Renal cortical epithelial cell (primary cell): Measurements from ENCODE around the gene ZBTB47. TPM values are rescaled to one million over a fixed set of nuclear protein-coding genes. Genes with fewer than 3 reads are reported as not detected.

ENCODE experiments used
- DNase-seq: peaks from one replicate; pipeline ENCODE4 v3.0.0-alpha.2; 2011; ENCODE audit warnings: low read depth
- total RNA-seq: library from RNA; depleted of rRNA; stranded (reverse); fragments of >200 nt; gene quantifications from 2 replicates; pipeline ENCODE4 v1.2.3, GENCODE V29; 2014

The ZBTB47 gene
- 16.7 and 39.2 TPM in 2 replicates for total RNA-seq

DNA sequence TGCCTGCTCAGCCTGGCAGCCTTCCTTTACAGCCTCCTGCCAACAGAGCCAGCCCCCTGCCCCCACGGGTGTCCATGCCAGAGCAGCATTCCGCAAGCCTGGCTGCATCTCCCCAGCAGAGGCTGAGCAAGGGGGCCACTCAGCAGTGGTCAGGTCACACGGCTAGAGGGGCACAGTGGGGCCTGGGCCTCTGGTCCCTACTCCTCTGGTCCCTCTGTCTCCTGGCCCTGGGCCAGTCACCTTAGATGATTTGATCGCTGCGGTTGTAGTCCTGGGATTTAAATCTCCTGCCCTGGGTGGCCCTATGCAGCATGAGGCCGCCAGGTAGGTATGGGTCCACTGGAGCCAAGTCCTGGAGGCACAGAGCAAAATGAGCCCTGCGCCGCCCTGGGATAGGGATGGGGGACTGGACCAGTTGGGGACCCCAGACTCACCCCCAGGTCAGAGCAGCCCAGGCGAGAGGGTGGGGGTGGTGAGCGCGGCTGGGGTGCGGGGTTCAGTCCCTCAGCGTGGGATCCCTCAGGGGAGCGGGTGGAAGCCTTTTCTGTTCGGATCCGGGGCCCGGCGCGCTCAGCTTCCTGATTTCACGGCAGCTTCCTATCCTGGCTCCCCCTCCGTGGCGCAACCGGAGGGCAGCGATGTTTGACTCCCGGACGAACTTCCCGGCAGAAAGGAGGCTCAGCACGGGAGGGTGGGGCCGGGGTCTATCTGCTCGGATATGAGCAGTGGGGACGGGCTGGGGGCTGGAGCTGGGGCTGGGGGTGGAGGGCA lies at the start of gene ZBTB47:
Gene ZBTB47 (plus strand): TSS at position 138 of the 771 bp plus-strand sequence. CDS start 4,659 bp downstream, outside the sequence.
- no peak for DNase-seq

DNA sequence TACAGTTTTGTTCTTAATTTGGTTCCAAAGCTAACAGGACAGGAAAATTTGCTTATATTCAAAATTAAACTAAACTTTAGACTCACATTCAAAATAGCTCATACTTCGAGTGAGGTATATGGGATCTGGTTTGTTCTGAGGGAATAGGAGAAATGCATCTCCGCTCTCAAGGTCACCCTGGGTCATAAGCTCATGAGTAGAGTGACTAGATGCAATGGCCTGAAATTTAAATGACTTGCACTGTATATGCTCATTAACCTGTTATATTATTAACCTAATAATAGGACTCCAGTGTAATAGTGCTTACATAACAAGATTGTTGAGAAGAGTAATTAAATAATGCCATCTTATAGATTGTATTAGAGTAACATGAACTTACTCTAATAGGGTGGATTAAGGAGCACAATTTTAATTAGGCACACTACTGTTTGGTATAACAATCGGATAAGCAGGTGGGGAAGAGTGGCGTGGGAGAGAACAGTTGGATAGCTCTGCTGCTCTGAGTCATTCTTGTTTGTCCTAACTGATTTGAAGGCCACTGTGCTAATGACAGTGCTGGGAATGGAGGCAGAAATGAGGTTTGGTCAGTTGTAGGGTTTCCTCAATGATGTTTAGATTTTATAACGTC lies 47.8 kb upstream of the ZBTB47 start:
- peak; percentile 50 for DNase-seq

DNA sequence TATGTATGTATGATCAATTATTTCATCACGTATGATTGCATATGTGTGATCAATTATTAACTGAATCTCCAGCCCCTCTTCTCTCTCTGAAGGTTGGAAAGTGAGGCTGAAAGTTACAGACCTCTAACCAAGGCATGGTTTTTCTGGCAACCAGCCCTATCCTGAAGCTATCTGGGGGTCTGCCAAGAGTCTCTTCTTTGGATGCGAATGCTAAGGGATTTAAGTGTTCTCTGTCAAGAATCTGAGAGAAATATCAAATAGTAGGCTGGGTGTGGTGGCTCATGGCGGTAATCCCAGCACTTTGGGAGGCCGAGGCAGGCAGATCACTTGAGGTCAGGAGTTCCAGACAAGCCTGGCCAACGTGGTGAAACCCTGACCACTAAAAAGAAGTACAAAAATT lies 44.9 kb upstream of the ZBTB47 start:
- DNase-seq: no peak

DNA sequence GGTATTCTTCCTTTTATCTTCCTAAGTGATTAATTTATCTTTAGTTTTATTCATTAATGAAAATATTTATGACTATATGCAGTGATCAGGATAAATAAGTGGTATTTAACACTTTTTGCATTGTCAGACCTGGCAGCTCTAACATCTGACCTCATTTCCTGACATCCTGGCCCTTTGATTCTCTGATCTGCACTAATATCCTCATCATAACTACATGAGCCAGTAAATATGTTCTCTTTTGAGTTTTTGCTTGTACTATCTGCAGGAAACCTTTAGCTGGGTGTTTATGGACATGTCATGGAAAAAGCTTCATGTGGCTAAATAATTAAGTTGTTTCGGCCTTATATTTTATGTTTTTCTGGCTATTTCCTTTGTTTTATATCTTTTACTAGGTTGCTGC lies 42.5 kb upstream of the ZBTB47 start:
- DNase-seq: no peak

DNA sequence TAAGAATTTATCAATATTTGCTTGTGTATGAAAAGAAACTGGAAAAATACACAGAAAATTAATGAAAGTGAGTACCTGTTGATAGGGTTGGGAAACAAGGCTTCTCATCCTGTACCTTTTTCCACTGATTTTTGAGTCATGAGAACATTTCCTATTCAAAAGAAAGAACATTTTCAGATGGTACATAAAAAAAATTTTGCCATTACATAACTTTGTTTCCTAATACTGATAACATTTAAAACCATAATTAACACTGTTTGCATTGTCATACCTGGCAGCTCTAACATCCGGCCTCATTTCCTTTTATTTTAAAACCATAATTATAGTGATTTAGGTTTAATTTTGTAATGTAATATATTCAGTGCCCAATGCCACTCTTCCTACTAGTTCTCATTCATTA lies 41.3 kb upstream of the ZBTB47 start:
- no peak for DNase-seq

DNA sequence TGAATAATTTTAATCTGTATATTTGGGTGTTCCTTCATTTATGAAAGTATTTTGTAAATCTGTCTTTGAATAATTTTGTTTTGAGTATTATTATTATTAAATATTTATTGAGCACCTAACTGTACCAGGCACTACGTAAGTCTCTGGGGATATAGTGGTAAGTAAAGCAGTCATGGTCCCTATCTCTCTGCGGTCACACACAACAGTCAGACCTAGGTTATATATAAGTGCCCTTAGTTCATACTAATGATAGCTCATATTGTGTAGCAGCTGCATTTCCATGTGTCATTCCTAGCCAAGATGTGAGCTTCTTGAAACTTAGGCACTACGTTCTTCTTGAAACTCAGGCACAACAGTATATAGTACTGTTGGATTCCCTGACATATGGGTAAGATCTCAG lies 40.6 kb upstream of the ZBTB47 start:
- DNase-seq: no peak

DNA sequence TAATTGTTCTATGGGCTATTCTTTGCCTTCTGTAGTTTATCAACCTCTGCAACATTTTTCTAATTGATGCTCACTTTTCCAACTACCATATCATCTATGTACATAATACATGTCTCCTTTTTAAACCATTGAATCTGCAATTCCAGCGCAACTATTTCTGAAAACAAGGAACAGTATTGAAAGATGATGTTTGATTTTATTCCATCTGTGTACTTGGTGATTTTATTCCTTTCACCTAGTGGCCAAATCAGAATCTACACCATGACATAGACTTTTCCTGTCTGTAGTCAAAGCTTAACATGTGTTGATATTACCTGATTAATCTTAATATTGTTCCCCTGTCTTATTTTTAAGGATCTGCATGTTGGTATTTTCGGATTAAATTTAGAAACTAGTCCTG lies 40.0 kb upstream of the ZBTB47 start:
- no peak for DNase-seq

DNA sequence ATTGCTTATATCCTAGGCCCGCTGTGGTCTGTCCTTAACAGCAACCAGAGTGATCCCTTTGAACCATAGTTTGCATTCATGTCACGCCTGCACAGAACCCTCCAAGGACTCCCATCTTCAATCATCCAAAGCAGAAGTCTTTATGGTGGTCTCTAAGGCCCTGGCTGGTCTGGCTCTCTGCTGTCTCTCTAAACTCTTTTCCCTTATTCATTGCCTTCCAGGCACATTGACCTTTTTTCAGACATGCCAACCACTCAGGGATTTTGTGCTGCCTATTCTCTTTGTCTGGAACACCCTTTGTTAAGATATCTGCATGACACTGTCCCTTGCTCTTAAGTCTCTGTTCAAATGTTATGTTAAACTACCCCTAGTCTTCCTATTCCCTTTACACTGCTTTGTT lies 21.9 kb upstream of the ZBTB47 start:
- peak; percentile 30 for DNase-seq

DNA sequence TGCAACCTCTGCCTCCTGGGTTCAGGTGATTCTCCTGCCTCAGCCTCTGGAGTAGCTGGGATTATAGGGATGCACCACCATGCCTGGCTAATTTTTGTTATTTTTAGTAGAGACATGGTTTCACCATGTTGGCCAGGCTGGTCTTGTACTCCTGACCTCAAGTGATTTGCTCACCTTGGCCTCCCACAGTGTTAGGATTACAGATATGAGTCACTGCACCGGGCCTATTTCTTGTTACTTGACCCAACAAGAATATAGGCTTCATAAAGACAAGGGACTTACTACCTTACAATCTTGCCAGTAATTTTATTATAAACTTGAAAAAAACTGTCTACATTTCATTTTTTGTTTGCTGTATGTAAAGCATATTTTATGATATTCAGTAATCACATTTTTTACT lies 21.4 kb upstream of the ZBTB47 start:
- peak; percentile 78 for DNase-seq

DNA sequence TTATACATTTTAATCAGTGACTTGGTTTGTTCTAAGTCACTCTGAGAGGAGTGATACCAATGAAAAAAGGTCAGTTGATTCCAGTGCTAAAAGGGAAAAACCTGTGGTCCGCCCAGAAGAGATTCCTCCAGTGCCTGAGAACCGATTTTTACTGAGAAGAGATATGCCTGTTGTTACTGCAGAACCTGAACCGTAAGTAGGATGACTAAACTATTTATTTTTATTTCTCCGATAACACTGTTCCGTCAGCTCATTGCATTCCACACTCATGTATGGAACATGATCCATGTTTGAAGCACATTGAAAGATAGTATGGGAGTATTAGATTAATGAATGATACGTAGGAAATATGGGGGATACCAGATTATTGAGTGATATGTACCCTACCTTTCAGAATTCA lies 20.0 kb upstream of the ZBTB47 start:
- DNase-seq: no peak

DNA sequence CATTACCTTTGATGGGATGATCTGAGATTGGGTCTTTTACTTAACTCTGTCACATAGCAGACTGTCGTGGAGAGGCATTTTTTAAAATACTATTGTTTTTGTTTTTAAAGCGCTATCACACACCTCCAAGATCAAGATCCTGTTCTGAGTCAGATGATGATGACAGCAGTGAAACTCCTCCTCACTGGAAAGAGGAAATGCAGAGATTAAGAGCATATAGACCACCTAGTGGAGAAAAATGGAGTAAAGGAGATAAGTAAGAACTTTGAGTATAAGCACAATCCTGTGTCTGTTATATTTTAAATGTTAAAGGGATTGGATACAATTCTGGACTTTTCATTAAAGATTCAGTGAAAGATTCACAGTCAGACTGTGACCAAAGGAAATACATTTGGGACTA lies 18.4 kb upstream of the ZBTB47 start:
- peak; percentile 31 for DNase-seq

DNA sequence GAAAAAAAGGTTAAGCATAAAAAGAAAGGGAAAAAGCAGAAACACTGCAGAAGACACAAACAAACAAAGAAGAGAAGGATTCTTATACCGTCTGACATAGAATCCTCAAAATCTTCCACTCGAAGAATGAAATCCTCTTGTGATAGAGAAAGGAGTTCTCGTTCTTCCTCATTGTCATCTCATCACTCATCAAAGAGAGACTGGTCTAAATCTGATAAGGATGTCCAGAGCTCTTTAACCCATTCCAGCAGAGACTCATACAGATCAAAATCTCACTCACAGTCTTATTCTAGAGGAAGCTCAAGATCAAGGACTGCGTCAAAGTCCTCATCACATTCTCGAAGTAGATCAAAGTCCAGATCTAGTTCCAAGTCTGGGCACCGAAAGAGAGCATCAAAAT lies 16.5 kb upstream of the ZBTB47 start:
- DNase-seq: no peak

DNA sequence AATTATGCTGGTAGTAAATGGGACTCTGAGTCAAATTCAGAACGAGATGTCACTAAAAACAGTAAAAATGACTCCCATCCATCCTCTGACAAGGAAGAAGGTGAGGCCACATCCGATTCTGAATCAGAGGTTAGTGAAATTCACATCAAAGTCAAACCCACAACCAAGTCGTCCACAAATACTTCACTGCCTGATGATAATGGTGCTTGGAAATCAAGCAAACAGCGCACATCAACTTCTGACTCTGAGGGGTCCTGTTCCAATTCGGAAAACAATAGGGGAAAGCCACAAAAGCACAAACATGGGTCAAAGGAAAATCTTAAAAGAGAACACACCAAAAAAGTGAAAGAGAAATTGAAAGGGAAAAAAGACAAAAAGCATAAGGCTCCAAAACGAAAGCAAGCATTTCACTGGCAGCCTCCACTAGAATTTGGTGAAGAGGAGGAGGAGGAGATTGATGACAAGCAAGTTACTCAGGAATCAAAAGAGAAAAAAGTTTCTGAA lies 15.1 kb upstream of the ZBTB47 start:
- DNase-seq: no peak

DNA sequence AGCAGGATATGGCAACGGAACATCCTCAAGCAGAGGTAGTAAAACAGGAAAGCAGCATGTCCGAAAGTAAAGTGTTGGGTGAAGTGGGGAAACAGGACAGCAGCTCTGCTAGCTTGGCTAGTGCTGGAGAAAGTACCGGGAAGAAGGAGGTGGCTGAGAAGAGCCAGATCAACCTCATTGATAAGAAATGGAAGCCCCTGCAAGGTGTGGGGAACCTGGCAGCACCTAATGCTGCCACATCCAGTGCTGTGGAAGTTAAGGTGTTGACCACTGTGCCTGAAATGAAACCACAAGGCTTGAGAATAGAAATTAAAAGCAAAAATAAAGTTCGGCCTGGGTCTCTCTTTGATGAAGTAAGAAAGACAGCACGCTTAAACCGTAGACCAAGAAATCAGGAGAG lies 14.3 kb upstream of the ZBTB47 start:
- DNase-seq: no peak

DNA sequence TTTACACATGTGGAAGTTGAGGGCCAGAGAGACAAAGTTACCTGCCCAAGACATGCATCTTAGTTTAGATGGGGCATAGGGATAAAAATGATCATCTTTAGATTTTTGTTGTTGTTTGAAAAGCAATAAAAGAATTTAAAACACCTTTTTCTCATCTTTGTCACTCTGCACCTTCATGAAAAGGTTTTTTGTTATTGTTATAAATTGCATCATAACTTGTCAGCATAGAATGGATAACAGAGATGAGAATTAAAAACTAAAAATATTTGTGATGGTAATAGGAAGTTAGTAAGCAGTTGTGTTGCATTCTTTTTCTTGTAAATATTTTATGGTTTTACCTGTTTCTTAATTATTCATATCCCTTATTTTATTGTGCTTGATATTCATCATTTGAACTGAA lies 13.4 kb upstream of the ZBTB47 start:
- DNase-seq: no peak

DNA sequence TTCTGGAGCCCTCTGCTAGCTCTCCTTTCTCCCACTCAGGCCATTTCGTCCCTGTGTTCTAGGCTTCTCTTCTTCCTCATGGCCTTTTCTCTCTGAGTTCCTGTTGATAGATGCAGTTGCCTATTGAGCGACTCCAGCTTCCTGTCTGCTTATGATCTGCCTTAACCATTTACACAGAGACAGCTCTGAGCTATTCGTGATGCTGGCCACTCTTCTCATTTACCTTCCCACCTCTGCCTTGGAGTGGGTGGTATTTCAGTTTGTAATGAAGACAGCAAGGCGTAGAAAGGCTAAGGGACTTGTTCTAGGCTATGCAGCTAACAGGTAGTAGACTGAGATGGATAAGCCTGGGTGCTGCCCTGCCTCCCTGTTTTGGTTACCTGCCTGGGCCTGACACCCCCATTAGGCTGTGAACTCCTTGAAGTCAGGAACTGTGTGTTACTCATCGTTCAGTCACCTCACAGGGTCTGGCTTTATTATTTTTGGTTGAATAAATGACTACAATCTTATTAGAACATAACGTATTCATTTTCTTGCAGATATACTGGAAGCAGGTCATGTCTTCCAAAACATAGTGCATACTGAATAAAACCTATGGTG lies 12.6 kb upstream of the ZBTB47 start:
- DNase-seq: no peak

DNA sequence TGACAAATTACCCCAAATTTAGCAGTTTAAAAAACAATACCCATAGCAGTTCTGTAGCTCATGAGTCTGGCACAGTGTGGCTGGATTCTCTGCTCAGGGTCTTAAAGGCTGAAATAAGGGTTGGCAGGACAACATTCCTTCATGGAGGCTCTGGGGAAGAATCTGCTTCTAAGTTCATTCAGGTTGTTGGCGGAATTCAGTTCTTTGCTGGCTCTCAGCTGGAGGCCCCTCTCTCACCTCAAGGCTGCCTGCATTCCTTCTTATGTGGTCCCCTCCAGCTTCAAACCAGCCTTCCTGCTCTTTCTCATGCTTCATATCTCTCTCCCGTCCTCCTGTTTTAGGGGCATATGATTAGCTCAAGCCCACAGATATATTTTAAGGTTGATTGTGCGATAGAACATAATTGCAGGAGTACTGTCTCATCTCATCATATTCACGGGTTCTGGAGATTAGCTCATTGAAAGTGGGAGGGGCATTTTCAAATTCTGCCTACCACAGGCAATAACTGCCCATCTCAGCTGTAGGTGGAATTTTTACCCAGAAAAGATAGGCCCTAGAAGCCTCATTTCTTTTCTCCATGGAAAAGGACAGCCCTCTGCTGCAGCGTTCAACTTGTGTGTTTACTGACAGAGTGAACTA lies 5.6 kb upstream of the ZBTB47 start:
- no peak for DNase-seq

DNA sequence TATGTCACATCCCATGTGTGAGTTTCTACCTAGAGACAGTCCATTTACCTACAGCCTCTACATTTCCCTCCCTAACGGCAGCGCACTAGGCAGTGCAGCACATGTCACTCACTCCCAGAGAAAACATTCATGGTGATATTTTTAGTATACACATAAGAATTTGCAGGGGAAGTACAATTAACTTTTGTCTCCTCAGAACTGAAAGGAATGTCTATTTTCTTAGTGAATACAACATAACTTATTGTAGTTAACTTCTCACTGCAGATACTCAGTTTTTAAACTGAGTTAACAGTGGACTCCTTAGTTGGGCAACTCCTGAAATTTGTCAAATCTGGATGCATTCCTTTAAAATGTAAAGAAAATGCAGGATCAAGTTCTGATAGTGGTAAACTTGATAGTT lies 4.5 kb upstream of the ZBTB47 start:
- no peak for DNase-seq

DNA sequence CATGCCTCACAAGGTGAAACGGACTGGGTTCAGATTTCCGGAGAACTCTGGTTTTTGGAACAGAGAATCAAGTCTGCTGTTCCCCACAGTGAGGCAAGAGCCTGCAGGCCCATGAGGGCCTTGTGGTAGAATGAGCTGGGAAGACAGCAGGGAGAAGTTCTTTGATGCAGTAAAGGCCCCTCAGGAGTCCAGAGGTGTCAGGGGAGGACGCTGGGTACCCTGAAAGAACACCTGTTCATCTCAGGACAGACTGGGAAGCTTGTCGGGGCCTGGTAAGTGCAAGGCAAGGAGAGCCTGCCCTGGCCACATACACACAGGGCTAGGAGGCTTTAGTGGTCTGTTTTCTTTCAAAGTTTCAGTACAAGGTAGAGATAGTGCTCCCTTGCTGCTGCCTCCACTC lies 3.7 kb upstream of the ZBTB47 start:
- DNase-seq: no peak

DNA sequence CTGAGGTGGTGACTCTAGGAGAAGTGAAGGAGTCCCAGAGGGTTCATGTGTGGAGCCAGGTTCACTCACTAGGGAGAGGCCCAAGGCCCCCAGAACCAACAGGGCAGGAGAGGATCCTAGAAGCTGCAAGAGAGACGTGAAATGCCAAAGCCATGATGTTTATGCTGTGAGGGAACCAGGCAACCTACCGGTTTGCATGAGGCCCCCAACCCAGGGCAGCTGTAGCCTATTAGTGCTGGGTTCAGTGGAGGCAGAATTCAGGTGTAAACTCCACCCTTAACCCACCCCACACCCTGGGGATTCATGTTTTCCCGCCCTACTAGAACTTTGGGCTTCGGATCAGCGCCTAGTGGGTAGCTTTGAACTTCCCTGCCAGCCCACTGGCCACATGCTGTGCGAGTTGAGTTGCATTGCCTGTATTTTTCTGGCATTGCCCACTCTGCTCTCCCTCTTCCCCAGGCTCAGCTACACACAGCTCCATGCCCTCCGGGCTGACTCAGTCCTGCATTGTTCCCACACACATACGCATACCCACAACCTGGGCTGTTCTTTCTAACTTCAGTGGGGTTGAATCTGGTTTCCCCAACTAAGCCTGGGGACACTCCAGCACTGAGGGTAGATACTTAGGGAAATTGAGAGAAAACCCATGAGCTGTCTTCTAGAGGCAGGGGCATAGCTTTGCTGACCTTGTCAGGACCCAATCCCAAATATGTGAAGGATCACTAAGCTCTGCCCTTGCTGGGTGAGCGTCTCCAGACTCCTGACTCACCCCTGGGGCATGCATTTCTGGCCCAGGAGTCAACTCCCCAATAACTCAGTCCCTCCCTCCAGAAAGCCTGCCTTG lies 2.0 kb upstream of the ZBTB47 start:
- peak; percentile 70 for DNase-seq

DNA sequence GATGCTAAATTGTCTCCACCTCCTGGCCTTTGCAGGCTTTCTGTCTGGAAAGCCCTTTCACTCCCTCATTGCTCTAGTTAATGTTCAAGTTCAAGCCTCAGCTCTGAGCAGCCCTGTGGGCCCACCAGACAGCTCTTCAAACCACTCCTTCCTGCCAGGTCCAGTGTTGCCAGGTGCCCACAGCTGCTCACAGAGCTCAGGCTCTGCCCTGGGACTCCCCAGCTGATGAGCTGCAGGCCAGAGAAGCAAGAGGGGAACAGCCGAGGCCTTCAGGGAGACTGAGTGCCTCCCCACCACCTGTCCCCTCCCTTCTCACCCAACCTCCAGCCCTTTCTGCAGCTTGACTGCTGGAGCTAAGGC lies 1.3 kb upstream of the ZBTB47 start:
- DNase-seq: no peak
